Measurements from ENCODE around the gene MTX2. TPM values are rescaled to one million over a fixed set of nuclear protein-coding genes. Genes with fewer than 3 reads are reported as not detected.

MTX2 gene
- total and polyA plus RNA-seq, 9 of the 15 experiments (the other 6 are each of a cell fraction or from before 2014, with no cell fraction given) = 38.1 to 170 (median 88.0) TPM

- TF ChIP-seq ZBTB12 (CRISPR knock-in tag; IDR thresholded peaks at IDR 0.05) (peak; percentile 84), SMARCA4 (IDR thresholded peaks at IDR 0.05) (peak; percentile 18; the same call in 1 of the 2 replicates), POLR2B (IDR thresholded peaks at IDR 0.05; ENCODE audit: low read depth, partially characterized antibody) (peak; percentile 96), NFIC (IDR thresholded peaks at IDR 0.05) (peak; percentile 58), MCM2 (IDR thresholded peaks at IDR 0.05; ENCODE audit: low read depth) (no peak), RNF2 (IDR thresholded peaks at IDR 0.05) (peak; percentile 67; the same call in 1 of the 2 replicates), SIRT6 (IDR thresholded peaks at IDR 0.05; ENCODE audit: low read depth, low read length) (no peak), CCAR2 (IDR thresholded peaks at IDR 0.05; ENCODE audit: low read depth, low read length) (no peak), HMGN3 (IDR thresholded peaks at IDR 0.05; ENCODE audit: borderline replicate concordance, extremely low read depth, insufficient read length, low read depth, low read length) (peak; percentile 82), NFATC3 (IDR thresholded peaks at IDR 0.05) (no peak), STAG1 (CRISPR knock-in tag; IDR thresholded peaks at IDR 0.05; ENCODE audit: borderline replicate concordance) (no peak), TGIF2 (CRISPR knock-in tag; IDR thresholded peaks at IDR 0.05) (peak; percentile 75), SAP30 (IDR thresholded peaks at IDR 0.05; ENCODE audit: borderline replicate concordance, insufficient read depth, low read depth, low read length, poor library complexity, severe bottlenecking) (peak; percentile 80), SMAD3 (CRISPR knock-in tag; conservative IDR thresholded peaks at IDR 0.05) (peak; percentile 36; the same call in 1 of the 2 replicates), CLOCK (CRISPR knock-in tag; IDR thresholded peaks at IDR 0.05; ENCODE audit: borderline replicate concordance) (no peak), HBP1 (CRISPR knock-in tag; IDR thresholded peaks at IDR 0.05) (no peak), RUNX1 (IDR thresholded peaks at IDR 0.05; ENCODE audit: low read depth) (no peak), ZNF778 (CRISPR knock-in tag; IDR thresholded peaks at IDR 0.05) (no peak), ZFP36 (IDR thresholded peaks at IDR 0.05; ENCODE audit: low read depth, low read length, partially characterized antibody) (no peak), TEAD2 (tag; IDR thresholded peaks at IDR 0.05) (no peak), KHSRP (IDR thresholded peaks at IDR 0.05) (no peak), ZNF280A (IDR thresholded peaks at IDR 0.05; ENCODE audit: low read depth, partially characterized antibody) (no peak), ZNF143 (CRISPR knock-in tag; IDR thresholded peaks at IDR 0.05) (no peak)
These were observed at the start of gene MTX2 (continued) for GRCh38 chr2:176269319-176270099.

All from K562 (cell line).